MCF 10A (cell line): ENCODE results near the gene GLIS2. TPM values are rescaled to one million over a fixed set of nuclear protein-coding genes. Genes with fewer than 3 reads are reported as not detected.

Source experiments
- BruUV-seq: library from RNA; stranded (reverse); fragments of 400-500 nt; replicated peaks from 2 replicates; lab custom pipeline; 2021; lab: Mats Ljungman, UMichigan
- CTCF ChIA-PET: fragments of 300-600 bp; sonication (Branson Sonifier 250); formaldehyde crosslinking; extraction: SDS; loops from one replicate; lab custom pipeline; 2021; ENCODE audit warnings: antibody characterized with exemption, inconsistent platforms; lab: Yijun Ruan, JAX
- POLR2A ChIA-PET: fragments of 300-600, 350-650 bp; sonication (Branson Sonifier 250); formaldehyde crosslinking; extraction: SDS; loops from one replicate; lab custom pipeline; 2020; ENCODE audit warnings: antibody characterized with exemption, inconsistent platforms; lab: Yijun Ruan, JAX
- DNase-seq: peaks from one replicate; pipeline ENCODE4 v3.0.0-alpha.2; 2018; ENCODE audit not compliant: unreplicated experiment
- H3K27ac Mint-ChIP-seq: one replicate; pipeline ENCODE4 v1.8.0; 2022; ENCODE audit warnings: mild to moderate bottlenecking, low read depth, mixed read lengths; ENCODE audit not compliant: unreplicated experiment
- H3K27me3 Mint-ChIP-seq: one replicate; pipeline ENCODE4 v1.8.0; 2022; ENCODE audit warnings: mixed read lengths; ENCODE audit not compliant: insufficient read depth, unreplicated experiment
- H3K36me3 Mint-ChIP-seq: one replicate; pipeline ENCODE4 v1.8.0; 2022; ENCODE audit warnings: mild to moderate bottlenecking, moderate library complexity, mixed read lengths; ENCODE audit not compliant: insufficient read depth, unreplicated experiment
- H3K4me1 Mint-ChIP-seq: one replicate; pipeline ENCODE4 v1.8.0; 2022; ENCODE audit warnings: mixed read lengths; ENCODE audit not compliant: insufficient read depth, unreplicated experiment
- H3K4me3 Mint-ChIP-seq: one replicate; pipeline ENCODE4 v1.8.0; 2022; ENCODE audit warnings: mild to moderate bottlenecking, moderate library complexity, mixed read lengths; ENCODE audit not compliant: unreplicated experiment
- H3K9me3 Mint-ChIP-seq: one replicate; pipeline ENCODE4 v1.8.0; 2022; ENCODE audit warnings: mixed read lengths; ENCODE audit not compliant: unreplicated experiment
- CTCF ChIP-seq: fragments of 200-600 bp; IDR thresholded peaks from one replicate; pipeline ENCODE4 v1.8.0; 2022; ENCODE audit warnings: antibody characterized with exemption, mild to moderate bottlenecking; ENCODE audit not compliant: unreplicated experiment
- intact Hi-C: fragments of 100-400 bp; cut with micrococcal nuclease; formaldehyde crosslinking; loops from 2 replicates; pipeline ENCODE4 v1.14.1; 2022
- total RNA-seq: library from RNA; stranded (reverse); gene quantifications from 2 replicates; pipeline ENCODE4 v1.2.3, GENCODE V29; 2022

The GLIS2 gene
- total RNA-seq, 1 experiment from 2014 or later: 14.7 TPM

- BruUV-seq: no TSS peak
- DNase-seq: no peak
- H3K27me3 Mint-ChIP-seq: no peaks in the 10 kb centered on the region
- ChIA-PET CTCF (interaction anchor here (0.6 to 3.4 kb wide), 4 partner anchors 11 to 59 kb away, joined by 3 to 15 read pairs (median 8); no protein-coding TSS in a partner anchor), POLR2A (interaction anchor here (0.5 to 0.6 kb wide), 3 partner anchors 79 to 650 kb away, joined by 3 read pairs; no protein-coding TSS in a partner anchor)
- intact Hi-C loops: no loop called here
- H3K27ac Mint-ChIP-seq: no peak overlapping the region
- TF ChIP-seq CTCF: no peak
- H3K36me3 Mint-ChIP-seq: peaks cover 4% of the 10 kb centered on the region
- H3K4me1 Mint-ChIP-seq: peaks cover 8% of the 10 kb centered on the region
- H3K4me3 Mint-ChIP-seq: no peak overlapping the region
- H3K9me3 Mint-ChIP-seq: no peaks in the 10 kb centered on the region
Measured at GRCh38 chr16:4347765-4348509, 32.1 kb downstream of the GLIS2 start.

- Mint-ChIP-seq H3K4me1 (peaks cover 8% of the 10 kb centered on the region), H3K9me3 (no peaks in the 10 kb centered on the region), H3K27me3 (no peaks in the 10 kb centered on the region), H3K4me3 (peak overlapping the region; percentile 89), H3K27ac (no peak overlapping the region), H3K36me3 (peaks cover 4% of the 10 kb centered on the region)
- ChIA-PET CTCF (interaction anchor here (0.5 to 6.9 kb wide), 9 partner anchors 9 to 1439 kb away, joined by 3 to 75 read pairs (median 5); no protein-coding TSS in a partner anchor), POLR2A (interaction anchor here (0.6 to 1.5 kb wide), 4 partner anchors 14 to 53 kb away, joined by 3 to 5 read pairs (median 4); no protein-coding TSS in a partner anchor)
- BruUV-seq: no TSS peak
- intact Hi-C loops: no loop called here
- no peak for TF ChIP-seq CTCF
- no peak for DNase-seq
Measured at GRCh38 chr16:4349332-4349731, 33.5 kb downstream of the GLIS2 start.

GRCh38 chr16:4350365-4350786, 34.5 kb downstream of the GLIS2 start:
- BruUV-seq: no TSS peak
- TF ChIP-seq CTCF: no peak
- no peak for DNase-seq
- intact Hi-C loops: loop anchor here (5.0 kb wide), 1 partner anchor 607 kb away; the partner anchor contains the start of gene SEC14L5
- H3K4me3 Mint-ChIP-seq: peak overlapping the region; percentile 89
- ChIA-PET POLR2A (interaction anchor here (0.8 to 1.5 kb wide), 8 partner anchors 15 to 80 kb away, joined by 3 to 5 read pairs (median 4); no protein-coding TSS in a partner anchor), CTCF (interaction anchor here (0.7 to 6.9 kb wide), 10 partner anchors 8 to 150 kb away, joined by 3 to 75 read pairs (median 4); no protein-coding TSS in a partner anchor)
- peaks cover 4% of the 10 kb centered on the region for H3K36me3 Mint-ChIP-seq
- no peaks in the 10 kb centered on the region for H3K9me3 Mint-ChIP-seq
- H3K27ac Mint-ChIP-seq: peak overlapping the region; percentile 81
- H3K4me1 Mint-ChIP-seq: peaks cover 8% of the 10 kb centered on the region
- no peaks in the 10 kb centered on the region for H3K27me3 Mint-ChIP-seq
